Left kidney (tissue), 2 donors: ENCODE data around the gene RNLS. TPM values are rescaled to one million over a fixed set of nuclear protein-coding genes. Genes with fewer than 3 reads are reported as not detected.

Experiments
- DNase-seq: peaks from one replicate; pipeline ENCODE4 v3.0.0-alpha.2; 2013
- polyA plus RNA-seq: library from polyadenylated mRNA; unstranded; fragments of 120-200 nt; gene quantifications from one replicate; pipeline ENCODE4 v1.2.1, GENCODE V29; 2013; ENCODE audit not compliant: insufficient read length

Gene RNLS
- polyA plus RNA-seq, 1 donor, result 15.3 TPM

- no peak for DNase-seq
Observed at GRCh38 chr10:88477343-88478085, 105.6 kb downstream of the RNLS start.

GRCh38 chr10:88474884-88475844 is 108.0 kb downstream of the RNLS start:
- DNase-seq, result no peak

GRCh38 chr10:88473989-88474883 is 108.9 kb downstream of the RNLS start:
- DNase-seq, result no peak

- no peak for DNase-seq
Observed at GRCh38 chr10:88472540-88472939, 110.6 kb downstream of the RNLS start.

GRCh38 chr10:88471899-88472298 is 111.2 kb downstream of the RNLS start:
- DNase-seq, result no peak

- no peak for DNase-seq
Observed at GRCh38 chr10:88467835-88468485, 115.2 kb downstream of the RNLS start.

GRCh38 chr10:88466786-88467185 is 116.3 kb downstream of the RNLS start:
- DNase-seq, result no peak

GRCh38 chr10:88465765-88466164 is 117.4 kb downstream of the RNLS start:
- DNase-seq, result no peak

GRCh38 chr10:88463811-88464210 is 119.3 kb downstream of the RNLS start:
- no peak for DNase-seq

- DNase-seq, result no peak
Observed at GRCh38 chr10:88461426-88461825, 121.7 kb downstream of the RNLS start.

GRCh38 chr10:88459530-88459929 is 123.6 kb downstream of the RNLS start:
- no peak for DNase-seq

GRCh38 chr10:88458209-88458608 is 124.9 kb downstream of the RNLS start:
- DNase-seq, result no peak

GRCh38 chr10:88457660-88458059 is 125.5 kb downstream of the RNLS start:
- DNase-seq, result no peak

- no peak for DNase-seq
Observed at GRCh38 chr10:88456730-88457129, 126.4 kb downstream of the RNLS start.

GRCh38 chr10:88455831-88456230 is 127.3 kb downstream of the RNLS start:
- no peak for DNase-seq

- DNase-seq, result no peak
Observed at GRCh38 chr10:88450201-88450600, 132.9 kb downstream of the RNLS start.

- no peak for DNase-seq
Observed at GRCh38 chr10:88442716-88443115, 140.4 kb downstream of the RNLS start.

- DNase-seq, result no peak
Observed at GRCh38 chr10:88440541-88440940, 142.6 kb downstream of the RNLS start.

- DNase-seq, result no peak
Observed at GRCh38 chr10:88439932-88440331, 143.2 kb downstream of the RNLS start.

GRCh38 chr10:88437411-88437810 is 145.7 kb downstream of the RNLS start:
- no peak for DNase-seq

- DNase-seq, result no peak
Observed at GRCh38 chr10:88433565-88434186, 149.4 kb downstream of the RNLS start.
